ENCODE data around the gene PAX2.

PAX2 gene

DNA sequence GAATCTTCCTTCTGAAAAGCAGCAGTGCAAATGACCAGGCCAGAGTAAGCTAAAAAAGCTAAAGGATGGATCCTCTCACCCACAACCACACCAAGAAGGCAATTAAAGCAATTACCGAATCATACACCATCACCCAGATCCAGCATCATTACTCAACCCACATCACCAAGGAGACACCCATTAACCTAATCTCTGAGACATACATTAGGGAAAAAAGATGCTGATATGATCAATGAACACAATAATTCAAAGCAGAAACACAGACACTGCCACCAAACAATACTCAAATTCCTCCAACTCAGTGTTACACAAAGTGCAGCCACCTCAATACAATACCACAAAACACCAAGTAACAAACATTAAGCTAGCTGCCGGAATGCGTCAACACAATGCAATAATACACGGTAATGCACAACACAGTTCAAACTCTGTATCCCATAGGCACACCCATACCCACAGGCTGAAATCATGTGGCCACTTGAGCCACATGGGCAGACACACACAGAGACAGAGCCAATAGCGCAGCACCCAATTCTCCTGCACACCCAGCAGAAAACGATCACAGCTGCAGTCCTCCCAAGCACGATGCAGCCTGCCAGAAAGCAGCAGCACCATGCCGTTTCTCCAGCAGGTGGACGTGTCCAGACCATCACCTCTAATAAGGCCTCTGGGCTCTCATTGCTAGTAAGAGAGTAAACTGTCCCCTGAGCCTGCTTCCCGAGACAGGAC lies 21.5 kb downstream of the PAX2 start:
- H3K27ac ChIP-seq (replicated peaks): no peak overlapping the region
- H3K4me3 ChIP-seq (replicated peaks; ENCODE audit: insufficient read depth, low read length): no peak overlapping the region
- H3K27me3 ChIP-seq (ENCODE audit: insufficient read depth, poor library complexity, severe bottlenecking): peaks cover 30% of the 10 kb centered on the region
- no peak for TF ChIP-seq GABPA (IDR thresholded peaks at IDR 0.05; ENCODE audit: low read depth)
- no peak for TF ChIP-seq SPI1 (IDR thresholded peaks at IDR 0.05; ENCODE audit: borderline replicate concordance, low read depth)
- no peak for TF ChIP-seq POLR2AphosphoS5 (IDR thresholded peaks at IDR 0.05; ENCODE audit: low read depth)
- TF ChIP-seq, protein P1, sequence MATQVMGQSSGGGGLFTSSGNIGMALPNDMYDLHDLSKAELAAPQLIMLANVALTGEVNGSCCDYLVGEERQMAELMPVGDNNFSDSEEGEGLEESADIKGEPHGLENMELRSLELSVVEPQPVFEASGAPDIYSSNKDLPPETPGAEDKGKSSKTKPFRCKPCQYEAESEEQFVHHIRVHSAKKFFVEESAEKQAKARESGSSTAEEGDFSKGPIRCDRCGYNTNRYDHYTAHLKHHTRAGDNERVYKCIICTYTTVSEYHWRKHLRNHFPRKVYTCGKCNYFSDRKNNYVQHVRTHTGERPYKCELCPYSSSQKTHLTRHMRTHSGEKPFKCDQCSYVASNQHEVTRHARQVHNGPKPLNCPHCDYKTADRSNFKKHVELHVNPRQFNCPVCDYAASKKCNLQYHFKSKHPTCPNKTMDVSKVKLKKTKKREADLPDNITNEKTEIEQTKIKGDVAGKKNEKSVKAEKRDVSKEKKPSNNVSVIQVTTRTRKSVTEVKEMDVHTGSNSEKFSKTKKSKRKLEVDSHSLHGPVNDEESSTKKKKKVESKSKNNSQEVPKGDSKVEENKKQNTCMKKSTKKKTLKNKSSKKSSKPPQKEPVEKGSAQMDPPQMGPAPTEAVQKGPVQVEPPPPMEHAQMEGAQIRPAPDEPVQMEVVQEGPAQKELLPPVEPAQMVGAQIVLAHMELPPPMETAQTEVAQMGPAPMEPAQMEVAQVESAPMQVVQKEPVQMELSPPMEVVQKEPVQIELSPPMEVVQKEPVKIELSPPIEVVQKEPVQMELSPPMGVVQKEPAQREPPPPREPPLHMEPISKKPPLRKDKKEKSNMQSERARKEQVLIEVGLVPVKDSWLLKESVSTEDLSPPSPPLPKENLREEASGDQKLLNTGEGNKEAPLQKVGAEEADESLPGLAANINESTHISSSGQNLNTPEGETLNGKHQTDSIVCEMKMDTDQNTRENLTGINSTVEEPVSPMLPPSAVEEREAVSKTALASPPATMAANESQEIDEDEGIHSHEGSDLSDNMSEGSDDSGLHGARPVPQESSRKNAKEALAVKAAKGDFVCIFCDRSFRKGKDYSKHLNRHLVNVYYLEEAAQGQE (IDR thresholded peaks at IDR 0.05; ENCODE audit: insufficient replicate concordance, low read depth): no peak
- TF ChIP-seq, protein P2, sequence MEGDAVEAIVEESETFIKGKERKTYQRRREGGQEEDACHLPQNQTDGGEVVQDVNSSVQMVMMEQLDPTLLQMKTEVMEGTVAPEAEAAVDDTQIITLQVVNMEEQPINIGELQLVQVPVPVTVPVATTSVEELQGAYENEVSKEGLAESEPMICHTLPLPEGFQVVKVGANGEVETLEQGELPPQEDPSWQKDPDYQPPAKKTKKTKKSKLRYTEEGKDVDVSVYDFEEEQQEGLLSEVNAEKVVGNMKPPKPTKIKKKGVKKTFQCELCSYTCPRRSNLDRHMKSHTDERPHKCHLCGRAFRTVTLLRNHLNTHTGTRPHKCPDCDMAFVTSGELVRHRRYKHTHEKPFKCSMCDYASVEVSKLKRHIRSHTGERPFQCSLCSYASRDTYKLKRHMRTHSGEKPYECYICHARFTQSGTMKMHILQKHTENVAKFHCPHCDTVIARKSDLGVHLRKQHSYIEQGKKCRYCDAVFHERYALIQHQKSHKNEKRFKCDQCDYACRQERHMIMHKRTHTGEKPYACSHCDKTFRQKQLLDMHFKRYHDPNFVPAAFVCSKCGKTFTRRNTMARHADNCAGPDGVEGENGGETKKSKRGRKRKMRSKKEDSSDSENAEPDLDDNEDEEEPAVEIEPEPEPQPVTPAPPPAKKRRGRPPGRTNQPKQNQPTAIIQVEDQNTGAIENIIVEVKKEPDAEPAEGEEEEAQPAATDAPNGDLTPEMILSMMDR (IDR thresholded peaks at IDR 0.05; ENCODE audit: insufficient read depth, low read length): no peak
- DNase-seq (ENCODE audit: low read depth in 1 of 2, low spot score in 1 of 2): no peak

DNA sequence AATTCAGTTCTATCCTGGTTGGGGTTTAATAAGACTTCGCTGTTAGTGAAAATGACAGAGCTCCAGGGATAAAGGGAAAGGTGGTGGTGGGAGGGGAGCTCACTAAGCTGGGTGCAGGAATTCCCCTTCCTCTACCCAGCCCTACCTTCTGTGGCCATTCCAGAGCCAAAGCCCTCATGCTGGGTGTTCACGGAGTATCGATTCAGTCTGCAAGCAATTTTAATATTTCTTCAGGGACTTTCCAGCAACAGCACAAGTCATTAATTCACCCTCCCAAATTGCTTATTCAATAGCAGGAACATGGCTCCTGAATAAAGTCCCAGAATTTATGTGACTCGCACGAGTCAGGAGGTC lies 22.0 kb downstream of the PAX2 start:
- TF ChIP-seq POLR2AphosphoS5 (IDR thresholded peaks at IDR 0.05; ENCODE audit: low read depth) (no peak), SPI1 (IDR thresholded peaks at IDR 0.05; ENCODE audit: borderline replicate concordance, low read depth) (no peak), GABPA (IDR thresholded peaks at IDR 0.05; ENCODE audit: low read depth) (no peak)
- TF ChIP-seq, protein P1 (IDR thresholded peaks at IDR 0.05; ENCODE audit: insufficient replicate concordance, low read depth): no peak
- TF ChIP-seq, protein P2 (IDR thresholded peaks at IDR 0.05; ENCODE audit: insufficient read depth, low read length): no peak
- no peak overlapping the region for H3K4me3 ChIP-seq (replicated peaks; ENCODE audit: insufficient read depth, low read length)
- peaks cover 30% of the 10 kb centered on the region for H3K27me3 ChIP-seq (ENCODE audit: insufficient read depth, poor library complexity, severe bottlenecking)
- H3K27ac ChIP-seq (replicated peaks): no peak overlapping the region
- DNase-seq (ENCODE audit: low read depth in 1 of 2, low spot score in 1 of 2): no peak

DNA sequence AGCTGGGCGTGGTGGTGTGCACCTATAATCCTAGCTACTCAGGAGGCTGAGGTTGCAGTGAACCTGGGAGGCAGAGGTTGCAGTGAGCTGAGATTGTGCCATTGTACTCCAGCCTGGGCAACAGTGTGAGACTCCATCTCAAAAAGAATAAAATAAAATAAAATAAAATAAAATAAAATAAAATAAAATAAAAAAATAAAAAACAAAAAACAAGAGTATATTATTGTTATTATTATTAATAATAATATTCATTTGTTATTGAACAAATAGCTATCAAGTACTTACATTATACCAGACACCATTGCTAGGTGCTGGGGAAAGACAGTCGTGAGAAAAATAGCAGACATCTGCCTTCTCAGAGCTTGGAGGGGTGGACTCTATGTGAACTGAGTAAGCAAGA lies 24.1 kb downstream of the PAX2 start:
- Histone ChIP-seq H3K27me3 (ENCODE audit: insufficient read depth, poor library complexity, severe bottlenecking) (peaks cover 23% of the 10 kb centered on the region), H3K4me3 (replicated peaks; ENCODE audit: insufficient read depth, low read length) (no peak overlapping the region), H3K27ac (replicated peaks) (no peak overlapping the region)
- no peak for DNase-seq (ENCODE audit: low read depth in 1 of 2, low spot score in 1 of 2)
- TF ChIP-seq, protein P2 (IDR thresholded peaks at IDR 0.05; ENCODE audit: insufficient read depth, low read length): no peak
- TF ChIP-seq, protein P1 (IDR thresholded peaks at IDR 0.05; ENCODE audit: insufficient replicate concordance, low read depth): no peak
- TF ChIP-seq SPI1 (IDR thresholded peaks at IDR 0.05; ENCODE audit: borderline replicate concordance, low read depth): no peak
- no peak for TF ChIP-seq GABPA (IDR thresholded peaks at IDR 0.05; ENCODE audit: low read depth)
- no peak for TF ChIP-seq POLR2AphosphoS5 (IDR thresholded peaks at IDR 0.05; ENCODE audit: low read depth)
